K562 (cell line): Measurements from ENCODE around the gene PDIA3.

ENCODE experiments used
- C11orf30 ChIP-seq: fragments of 450-650 bp; IDR thresholded peaks from 2 replicates; pipeline ENCODE4 v1.6.1; 2016; ENCODE audit warnings: low read depth, mild to moderate bottlenecking
- MAX ChIP-seq: sonication (generic); formaldehyde crosslinking; IDR thresholded peaks from 2 replicates; pipeline ENCODE4 v1.9.0; 2022; ENCODE audit warnings: mild to moderate bottlenecking, missing genetic modification reagents
- POLR2A ChIP-seq: fragments of 450-650 bp; conservative IDR thresholded peaks from 2 replicates; pipeline ENCODE4 v1.6.1; 2016
- SIN3B ChIP-seq: fragments of 450-650 bp; IDR thresholded peaks from 2 replicates; pipeline ENCODE4 v1.6.1; 2017; ENCODE audit warnings: low read depth, mild to moderate bottlenecking, moderate library complexity
- TCF7L2 ChIP-seq: fragments of 150-350 bp; IDR thresholded peaks from 2 replicates; pipeline ENCODE4 v1.6.1; 2016; ENCODE audit warnings: low read depth, mild to moderate bottlenecking, low read length, moderate library complexity
- ZBTB7A ChIP-seq: IDR thresholded peaks from 2 replicates; pipeline ENCODE4 v1.6.1; 2011; ENCODE audit warnings: low read depth, mild to moderate bottlenecking, low read length, moderate library complexity, borderline replicate concordance; ENCODE audit not compliant: control insufficient read depth
- ZNF140 ChIP-seq: fragments of 250-450 bp; sonication (Bioruptor Pico); IDR thresholded peaks from 2 replicates; pipeline ENCODE4 v1.8.0; 2021; ENCODE audit warnings: moderate library complexity, mild to moderate bottlenecking, inconsistent platforms
- TF ChIP-seq, protein P1 (sequence below): sonication (generic); formaldehyde crosslinking; IDR thresholded peaks from 2 replicates; pipeline ENCODE4 v1.5.0; 2020; ENCODE audit warnings: missing genetic modification reagents
- TF ChIP-seq, protein P2 (sequence below): fragments of 250-450 bp; sonication (Bioruptor Pico); IDR thresholded peaks from 2 replicates; pipeline ENCODE4 v1.5.0; 2020; ENCODE audit warnings: mild to moderate bottlenecking, borderline replicate concordance

DNA sequence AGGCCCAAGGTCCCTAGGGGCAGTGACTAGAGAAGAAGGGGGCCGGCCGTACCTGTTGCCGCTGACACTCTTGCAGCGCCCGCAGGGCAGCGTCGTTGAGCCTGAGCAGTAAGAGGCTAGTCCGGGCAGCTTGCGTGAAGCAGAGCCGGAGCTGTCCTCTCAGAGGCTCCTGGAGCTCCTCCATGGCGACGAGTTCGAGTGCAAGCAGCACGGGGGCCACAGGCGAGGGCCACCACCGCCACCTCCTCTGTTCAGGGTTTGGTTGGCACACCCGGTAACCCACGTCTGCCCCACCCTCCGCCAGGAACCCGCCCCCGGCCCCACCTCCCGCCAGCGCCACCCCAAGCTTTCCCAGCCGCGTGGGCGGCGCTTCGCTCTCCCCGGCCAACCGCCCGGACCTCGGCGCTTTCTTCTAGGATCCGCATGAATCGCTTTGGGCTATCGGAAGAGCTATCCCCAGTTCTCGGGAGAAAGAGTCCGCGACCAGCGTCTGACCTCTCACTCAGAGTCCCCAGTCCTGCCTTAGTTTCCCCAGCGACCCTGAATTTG lies 30.6 kb downstream of the PDIA3 start, which contains the start of gene ELL3:
- TF ChIP-seq TCF7L2 (no peak), C11orf30 (no peak), SIN3B (no peak), ZBTB7A (no peak), POLR2A (peak; percentile 50; the same call in 1 of the 2 replicates), MAX (no peak), ZNF140 (CRISPR knock-in tag) (no peak)
- TF ChIP-seq, protein P1, sequence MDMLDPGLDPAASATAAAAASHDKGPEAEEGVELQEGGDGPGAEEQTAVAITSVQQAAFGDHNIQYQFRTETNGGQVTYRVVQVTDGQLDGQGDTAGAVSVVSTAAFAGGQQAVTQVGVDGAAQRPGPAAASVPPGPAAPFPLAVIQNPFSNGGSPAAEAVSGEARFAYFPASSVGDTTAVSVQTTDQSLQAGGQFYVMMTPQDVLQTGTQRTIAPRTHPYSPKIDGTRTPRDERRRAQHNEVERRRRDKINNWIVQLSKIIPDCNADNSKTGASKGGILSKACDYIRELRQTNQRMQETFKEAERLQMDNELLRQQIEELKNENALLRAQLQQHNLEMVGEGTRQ (CRISPR knock-in tag), result no peak
- TF ChIP-seq, protein P2, sequence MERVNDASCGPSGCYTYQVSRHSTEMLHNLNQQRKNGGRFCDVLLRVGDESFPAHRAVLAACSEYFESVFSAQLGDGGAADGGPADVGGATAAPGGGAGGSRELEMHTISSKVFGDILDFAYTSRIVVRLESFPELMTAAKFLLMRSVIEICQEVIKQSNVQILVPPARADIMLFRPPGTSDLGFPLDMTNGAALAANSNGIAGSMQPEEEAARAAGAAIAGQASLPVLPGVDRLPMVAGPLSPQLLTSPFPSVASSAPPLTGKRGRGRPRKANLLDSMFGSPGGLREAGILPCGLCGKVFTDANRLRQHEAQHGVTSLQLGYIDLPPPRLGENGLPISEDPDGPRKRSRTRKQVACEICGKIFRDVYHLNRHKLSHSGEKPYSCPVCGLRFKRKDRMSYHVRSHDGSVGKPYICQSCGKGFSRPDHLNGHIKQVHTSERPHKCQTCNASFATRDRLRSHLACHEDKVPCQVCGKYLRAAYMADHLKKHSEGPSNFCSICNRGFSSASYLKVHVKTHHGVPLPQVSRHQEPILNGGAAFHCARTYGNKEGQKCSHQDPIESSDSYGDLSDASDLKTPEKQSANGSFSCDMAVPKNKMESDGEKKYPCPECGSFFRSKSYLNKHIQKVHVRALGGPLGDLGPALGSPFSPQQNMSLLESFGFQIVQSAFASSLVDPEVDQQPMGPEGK, result no peak
